GM21825 (cell line): ENCODE data around the gene ATG7.
A peak's percentile ranks its signal among the peaks of the same experiment; 100 is the strongest.

Experiments
- ATAC-seq: cut with Tn5 transposase; IDR thresholded peaks from one replicate; pipeline ENCODE4 v1.9.1; 2021; ENCODE audit warnings: mild to moderate bottlenecking, moderate library complexity; ENCODE audit not compliant: unreplicated experiment

The ATG7 gene, protein sequence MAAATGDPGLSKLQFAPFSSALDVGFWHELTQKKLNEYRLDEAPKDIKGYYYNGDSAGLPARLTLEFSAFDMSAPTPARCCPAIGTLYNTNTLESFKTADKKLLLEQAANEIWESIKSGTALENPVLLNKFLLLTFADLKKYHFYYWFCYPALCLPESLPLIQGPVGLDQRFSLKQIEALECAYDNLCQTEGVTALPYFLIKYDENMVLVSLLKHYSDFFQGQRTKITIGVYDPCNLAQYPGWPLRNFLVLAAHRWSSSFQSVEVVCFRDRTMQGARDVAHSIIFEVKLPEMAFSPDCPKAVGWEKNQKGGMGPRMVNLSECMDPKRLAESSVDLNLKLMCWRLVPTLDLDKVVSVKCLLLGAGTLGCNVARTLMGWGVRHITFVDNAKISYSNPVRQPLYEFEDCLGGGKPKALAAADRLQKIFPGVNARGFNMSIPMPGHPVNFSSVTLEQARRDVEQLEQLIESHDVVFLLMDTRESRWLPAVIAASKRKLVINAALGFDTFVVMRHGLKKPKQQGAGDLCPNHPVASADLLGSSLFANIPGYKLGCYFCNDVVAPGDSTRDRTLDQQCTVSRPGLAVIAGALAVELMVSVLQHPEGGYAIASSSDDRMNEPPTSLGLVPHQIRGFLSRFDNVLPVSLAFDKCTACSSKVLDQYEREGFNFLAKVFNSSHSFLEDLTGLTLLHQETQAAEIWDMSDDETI

GRCh38 chr3:11271986-11272904 is at the start of gene ATG7:
ATG7 (plus strand) TSS chr3:11272397; CDS start chr3:11298696, 26,299 bp downstream.
- peak; percentile 98 for ATAC-seq

DNA sequence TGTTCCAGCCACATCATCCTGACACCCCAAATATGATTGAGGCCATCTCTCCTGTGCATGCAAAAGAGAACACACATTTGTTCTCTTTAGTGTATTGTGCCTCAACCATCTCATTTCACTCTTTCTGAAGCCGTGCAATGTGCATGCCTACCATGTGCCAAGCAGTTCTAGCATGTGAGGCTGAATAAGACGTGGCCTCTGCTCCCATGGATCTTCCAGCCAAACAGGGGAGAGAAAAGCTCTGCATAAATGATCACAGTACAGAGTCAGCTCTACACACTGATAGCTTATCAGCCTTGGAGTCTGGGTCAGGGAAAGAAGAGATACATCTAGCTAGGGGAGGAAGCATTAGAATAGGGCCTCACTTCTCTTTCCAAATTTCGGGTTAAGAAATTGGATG is 48.2 kb upstream of the ATG7 start:
- ATAC-seq = no peak

GRCh38 chr3:11224870-11225229 is 47.3 kb upstream of the ATG7 start:
- no peak for ATAC-seq

GRCh38 chr3:11226042-11226370 is 46.2 kb upstream of the ATG7 start:
- ATAC-seq = no peak

GRCh38 chr3:11228041-11228440 is 44.2 kb upstream of the ATG7 start:
- no peak for ATAC-seq

DNA sequence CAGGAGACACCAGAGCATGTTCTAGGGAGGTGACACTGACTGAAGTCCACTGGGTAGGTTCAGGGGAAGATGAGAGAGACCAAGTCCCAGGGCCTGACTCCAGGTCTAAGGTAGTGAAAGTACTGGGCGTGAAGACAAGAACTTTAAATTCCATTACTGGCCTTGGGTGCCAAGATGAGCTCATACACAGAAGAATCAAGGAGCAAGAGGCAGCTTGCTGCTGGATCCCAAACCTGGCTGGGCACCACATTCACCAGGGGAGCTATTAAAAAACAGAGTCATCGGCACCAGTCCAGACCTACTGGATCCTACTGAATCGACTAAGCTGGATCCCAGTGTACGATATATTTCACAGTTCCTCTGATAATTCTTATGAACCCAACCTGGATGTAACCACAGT is 42.1 kb upstream of the ATG7 start:
- no peak for ATAC-seq

GRCh38 chr3:11230832-11231231 is 41.4 kb upstream of the ATG7 start:
- no peak for ATAC-seq

DNA sequence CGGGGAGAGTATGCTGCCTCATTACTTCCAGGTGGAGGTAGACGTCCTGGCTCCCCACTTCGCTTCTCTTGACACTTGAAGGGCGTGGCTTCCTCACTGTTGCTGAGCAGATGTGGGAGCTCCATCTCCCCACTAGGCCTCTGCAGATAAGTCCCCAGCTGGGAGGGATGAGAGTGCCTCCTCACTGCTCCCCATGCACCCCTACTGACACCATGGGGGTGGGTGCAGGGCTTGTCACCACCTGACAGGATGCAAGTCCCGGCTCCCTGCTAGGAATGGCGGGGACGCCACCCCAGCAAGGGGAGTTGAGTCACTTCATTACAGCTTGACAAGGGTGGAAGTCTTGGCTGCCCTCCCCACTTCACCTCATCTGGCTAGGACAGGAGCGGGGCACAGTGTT is 36.8 kb upstream of the ATG7 start:
- no peak for ATAC-seq

DNA sequence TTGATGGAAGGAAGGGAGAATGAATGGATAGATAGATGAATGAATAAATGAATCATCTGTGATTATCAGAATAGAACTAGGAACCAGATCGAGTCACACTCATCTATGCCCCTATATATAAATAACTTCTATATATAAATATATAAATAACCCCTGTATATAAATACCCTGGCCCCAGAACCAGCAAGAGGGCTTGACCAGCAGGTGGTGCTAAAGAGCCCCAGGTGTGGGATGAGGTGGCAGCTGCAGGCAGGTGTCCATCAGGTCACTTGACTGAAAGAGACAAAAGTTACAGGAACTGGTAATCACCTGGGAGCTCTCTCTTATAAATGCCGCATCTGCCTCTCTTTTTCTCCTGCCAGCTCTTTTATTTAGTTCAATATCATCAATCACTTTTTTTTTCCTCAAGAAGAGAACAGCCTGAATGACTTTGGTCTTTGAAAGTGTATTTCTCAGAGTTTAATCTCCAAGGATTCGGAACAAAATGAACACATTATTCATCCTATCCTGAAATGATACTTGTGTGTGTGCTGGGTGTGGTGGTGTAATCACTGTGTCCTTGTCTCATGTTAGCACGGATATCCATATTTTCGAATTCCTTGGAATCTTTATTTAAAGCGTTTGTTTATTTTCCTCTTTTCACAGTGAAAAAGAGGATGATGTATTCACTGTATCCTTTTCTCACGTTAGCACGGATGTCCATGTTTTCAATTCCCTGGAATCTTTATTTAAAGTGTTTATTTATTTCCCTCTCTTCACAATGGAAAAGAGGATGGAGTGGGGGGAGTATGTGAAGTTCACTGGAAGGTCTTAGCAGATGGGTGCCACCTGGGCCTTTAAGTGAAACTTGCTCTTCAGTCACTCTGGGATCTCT is 35.4 kb upstream of the ATG7 start:
- peak; percentile 57 for ATAC-seq

DNA sequence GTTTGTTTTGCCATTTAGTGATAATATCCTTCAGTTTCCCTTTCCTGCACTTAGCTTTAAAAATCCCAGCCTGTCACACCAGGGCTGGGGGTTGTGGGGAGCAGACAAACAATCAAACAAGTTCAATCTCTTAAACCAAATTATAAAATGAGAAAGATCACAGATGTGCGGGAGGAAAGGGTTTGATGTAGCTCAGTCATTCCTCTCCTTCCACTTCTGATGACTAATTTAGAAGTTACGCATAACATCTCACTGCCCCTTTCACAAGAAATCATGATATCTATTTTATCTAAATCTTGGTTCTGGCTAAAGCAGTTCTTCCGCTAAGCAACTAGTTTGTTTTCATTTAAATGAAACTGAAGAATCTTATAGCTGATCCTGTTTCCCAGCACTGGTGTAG is 34.1 kb upstream of the ATG7 start:
- no peak for ATAC-seq

DNA sequence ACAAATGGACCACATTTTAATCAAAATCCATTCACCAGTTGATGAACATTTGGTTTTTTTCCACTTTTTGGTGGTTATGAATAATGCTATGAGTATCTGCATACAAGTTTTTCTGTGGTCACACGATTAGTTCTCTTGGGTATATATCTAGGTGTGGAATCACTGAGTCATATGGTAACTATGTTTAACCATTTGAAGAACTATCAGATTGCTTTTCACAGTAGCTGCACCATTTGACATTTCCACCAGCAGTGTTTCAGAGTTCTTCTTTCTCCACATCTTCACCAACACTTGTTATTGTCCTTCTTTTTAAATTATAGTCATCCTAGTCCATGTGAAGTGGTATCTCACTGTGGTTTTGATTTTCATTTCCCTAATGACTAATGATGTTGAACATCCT is 33.3 kb upstream of the ATG7 start:
- no peak for ATAC-seq

DNA sequence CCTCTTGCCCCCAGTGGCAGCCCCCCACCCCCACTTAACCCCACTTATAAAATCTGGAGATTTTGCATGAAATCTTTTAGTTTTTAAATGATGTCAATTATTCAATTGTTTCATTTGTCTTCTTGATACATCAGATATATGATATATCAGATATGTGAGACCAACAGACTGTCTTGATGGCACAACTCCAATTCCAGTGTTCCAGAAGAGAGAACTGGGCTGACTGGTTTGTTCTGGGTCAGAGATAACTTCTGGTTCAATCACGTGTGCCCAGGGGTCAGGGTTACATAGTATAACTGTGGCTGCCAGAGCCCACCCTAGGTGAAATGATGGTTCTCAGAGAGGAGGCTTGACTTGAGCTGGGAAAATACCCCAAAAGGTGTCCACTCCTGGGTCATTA is 32.4 kb upstream of the ATG7 start:
- ATAC-seq = no peak

- ATAC-seq = no peak
Observed at GRCh38 chr3:11240496-11240895, 31.7 kb upstream of the ATG7 start.

DNA sequence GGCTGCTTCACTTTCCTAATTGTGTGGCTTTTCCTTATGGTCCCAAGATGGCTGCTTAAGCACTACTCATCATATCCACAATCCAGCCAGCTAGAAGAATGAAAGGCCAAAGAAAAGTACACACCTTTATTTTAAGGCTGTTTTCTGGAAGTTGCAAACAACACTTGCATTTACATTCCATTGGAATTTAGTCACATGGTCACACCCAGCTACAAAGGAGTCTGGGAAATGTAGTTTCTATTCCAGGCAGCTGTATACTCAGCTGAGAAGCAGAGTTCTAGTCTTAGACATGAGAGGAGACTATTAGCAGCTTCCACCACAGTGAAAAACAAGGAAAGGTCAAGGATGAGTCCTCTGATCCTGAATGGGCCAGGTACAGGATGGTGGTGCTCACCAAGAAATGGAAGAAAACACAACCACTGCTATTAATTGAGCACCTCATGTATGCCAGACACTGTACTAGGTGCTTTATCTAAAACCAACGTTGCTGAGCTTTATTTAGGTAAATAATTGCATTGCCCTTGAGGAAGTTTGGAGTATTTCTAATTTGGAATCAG is 28.0 kb upstream of the ATG7 start:
- no peak for ATAC-seq

DNA sequence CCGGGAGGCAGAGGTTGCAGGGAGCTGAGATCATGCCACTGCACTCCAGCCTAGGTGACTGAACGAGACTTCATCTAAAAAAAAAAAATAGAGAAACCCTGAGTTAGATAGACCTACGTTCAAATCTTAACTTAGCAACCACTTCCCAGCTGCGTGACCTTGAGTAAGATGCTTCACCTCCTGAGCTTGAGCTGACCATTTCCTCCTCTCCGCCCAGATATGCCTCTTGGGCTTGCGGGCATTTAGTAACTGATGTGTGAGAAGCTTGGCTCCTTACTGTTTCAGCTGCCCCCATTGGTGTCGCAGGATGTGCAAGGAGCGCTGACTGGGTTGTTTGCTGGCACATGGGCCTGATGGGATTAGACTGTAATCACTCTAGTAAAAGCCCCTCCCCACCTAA is 26.9 kb upstream of the ATG7 start:
- ATAC-seq = no peak

DNA sequence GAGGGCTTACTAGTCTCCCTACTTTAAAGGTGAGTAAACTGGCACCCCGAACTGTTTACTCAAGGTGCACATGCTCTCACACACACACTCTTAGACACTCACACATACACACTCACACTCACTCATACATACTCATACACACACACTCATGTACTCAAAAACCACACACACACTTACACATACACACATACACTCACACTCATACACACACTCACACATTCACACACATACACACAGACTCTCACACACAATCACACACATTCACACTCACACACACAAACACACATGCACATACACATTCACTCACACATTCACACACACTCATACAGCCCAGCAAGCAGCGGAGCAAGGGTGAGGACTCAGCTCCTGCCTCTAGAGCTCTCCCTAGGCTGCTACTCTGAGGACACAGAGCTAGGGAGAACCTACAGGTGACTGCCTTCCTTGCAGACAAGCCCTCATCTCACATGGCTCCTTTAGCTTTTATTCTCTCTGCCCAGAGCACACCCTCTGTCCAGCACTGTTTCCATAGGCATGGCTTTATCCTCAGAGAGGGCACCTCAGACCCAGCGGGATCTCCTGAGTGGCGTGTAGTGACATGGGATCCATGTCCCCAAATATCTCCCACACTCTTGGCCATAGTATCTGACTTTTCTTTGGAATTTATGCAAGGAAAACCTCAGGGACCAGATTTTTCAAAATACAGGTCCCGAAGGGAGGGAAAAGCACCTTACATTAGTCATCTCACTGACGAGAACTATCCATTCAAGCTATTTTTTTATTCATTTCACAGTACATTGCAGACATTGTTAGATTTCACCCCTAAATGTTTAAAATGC is 26.2 kb upstream of the ATG7 start:
- ATAC-seq = no peak

DNA sequence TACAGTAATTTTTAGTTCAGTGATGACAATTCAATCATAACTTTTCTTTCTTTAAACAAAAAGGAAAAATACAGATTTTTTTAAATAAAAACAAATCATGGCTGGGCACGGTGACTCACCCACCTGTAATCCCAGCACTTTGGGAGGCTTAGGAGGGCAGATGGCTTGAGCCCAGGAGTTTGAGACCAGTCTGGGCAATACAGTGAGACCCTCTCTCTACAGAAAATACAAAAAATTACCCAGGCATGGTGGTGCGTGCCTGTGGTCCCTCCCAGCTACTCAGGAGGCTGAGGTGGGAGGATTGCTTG is 25.6 kb upstream of the ATG7 start:
- no peak for ATAC-seq

GRCh38 chr3:11247362-11247761 is 24.8 kb upstream of the ATG7 start:
- no peak for ATAC-seq

DNA sequence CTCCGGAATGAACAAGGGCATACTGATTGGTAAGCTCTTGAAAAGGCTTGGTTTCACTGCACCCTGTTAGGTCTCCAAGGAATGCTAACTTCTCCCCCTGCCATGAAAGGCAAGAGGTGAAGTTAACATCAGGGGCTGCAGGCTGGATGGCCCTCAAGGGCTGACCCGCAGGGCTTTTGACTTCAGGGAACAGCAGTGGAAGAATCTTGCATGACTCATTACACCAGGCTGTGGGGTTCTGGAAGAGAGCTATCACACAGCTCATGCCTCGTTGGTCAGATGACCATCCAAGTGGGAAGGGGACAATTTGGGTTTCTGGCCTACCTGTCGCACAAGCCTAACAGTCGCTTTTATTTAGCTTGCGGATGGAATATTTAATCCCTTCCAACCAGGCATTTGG is 23.6 kb upstream of the ATG7 start:
- no peak for ATAC-seq
